Stimulated activated CD8-positive, alpha-beta memory T cell treated with anti-CD3 and anti-CD28 coated beads, Interleukin-15, amount 100 ng/mL, for 4 hours (primary cell): ENCODE measurements around the gene ID3.

ENCODE experiments used
- DNase-seq, 2 donors: peaks; one replicate each; pipeline ENCODE4 v3.0.0-alpha.2; 2020; ENCODE audit warnings: low read depth in 2 of 2

Gene ID3

DNA sequence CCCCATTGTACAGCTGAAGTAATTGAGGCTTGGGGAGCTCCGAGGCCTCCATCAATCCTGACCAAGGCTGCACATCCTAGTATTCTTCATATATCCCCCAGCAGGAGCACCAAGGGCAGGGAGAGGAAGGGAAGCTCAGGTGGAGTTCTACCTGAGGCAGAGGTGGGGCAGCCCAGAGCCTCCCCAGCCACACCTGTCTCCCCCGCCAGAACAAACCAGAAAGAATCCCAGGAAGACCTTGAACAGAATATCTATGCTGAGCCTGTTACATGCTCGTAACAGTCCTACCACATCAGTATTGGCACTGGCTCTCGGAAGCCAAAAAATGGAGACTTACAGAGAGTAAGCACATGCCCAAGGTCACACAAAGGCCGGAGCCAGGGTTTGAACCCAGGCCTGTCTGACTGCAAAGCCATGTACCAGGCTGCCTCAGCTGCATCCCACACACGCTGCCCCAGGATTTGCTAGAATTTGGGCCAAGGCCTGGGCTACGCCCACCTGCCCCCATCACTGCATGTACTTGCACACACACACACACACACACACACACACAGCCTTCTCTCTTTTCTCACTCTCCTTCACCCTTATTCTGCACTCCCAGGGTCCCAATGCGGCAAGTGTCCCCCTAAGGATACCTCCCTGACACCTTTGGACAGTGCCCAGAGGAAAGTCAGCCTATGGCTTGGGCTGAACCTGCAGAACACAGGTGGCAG, 32.8 kb downstream of the ID3 start:
- DNase-seq: no peak

- no peak for DNase-seq
Observed at GRCh38 chr1:23525558-23526250, 33.6 kb downstream of the ID3 start.

DNA sequence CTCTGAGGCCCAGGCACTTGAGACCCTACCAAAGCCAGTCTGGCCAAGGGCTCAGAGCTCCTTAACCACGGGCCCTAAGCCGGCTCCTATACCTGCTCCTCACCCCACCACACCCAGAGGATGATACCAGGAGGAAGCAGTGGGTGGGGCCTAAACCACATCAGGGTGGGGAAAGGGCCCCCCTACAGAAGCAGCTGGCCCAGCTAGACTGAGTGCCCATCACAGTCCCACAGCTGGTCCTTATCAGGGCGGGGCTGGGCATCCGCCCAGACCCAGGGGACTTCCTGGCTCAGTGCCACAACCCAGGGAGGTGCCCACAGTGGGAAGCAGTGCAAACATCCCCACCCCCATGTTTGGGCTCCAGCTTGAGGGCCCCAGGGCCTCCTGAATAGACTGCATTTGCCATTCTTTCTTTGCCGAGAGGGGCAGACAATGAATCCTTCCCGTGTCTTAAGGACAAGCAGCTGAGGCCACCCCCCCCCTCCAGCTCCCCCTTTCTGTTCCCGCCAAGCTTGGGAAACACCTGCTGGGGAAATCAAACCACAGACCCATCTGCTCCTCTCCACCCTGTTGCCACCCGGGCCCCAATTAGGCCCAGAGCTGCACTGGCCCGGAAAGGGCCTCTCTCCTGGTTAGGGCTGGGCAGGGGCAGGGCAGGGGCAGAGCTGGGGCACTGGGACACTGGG, 34.4 kb downstream of the ID3 start:
- DNase-seq: no peak

- DNase-seq: no peak
Observed at GRCh38 chr1:23524163-23524562, 35.1 kb downstream of the ID3 start.

DNA sequence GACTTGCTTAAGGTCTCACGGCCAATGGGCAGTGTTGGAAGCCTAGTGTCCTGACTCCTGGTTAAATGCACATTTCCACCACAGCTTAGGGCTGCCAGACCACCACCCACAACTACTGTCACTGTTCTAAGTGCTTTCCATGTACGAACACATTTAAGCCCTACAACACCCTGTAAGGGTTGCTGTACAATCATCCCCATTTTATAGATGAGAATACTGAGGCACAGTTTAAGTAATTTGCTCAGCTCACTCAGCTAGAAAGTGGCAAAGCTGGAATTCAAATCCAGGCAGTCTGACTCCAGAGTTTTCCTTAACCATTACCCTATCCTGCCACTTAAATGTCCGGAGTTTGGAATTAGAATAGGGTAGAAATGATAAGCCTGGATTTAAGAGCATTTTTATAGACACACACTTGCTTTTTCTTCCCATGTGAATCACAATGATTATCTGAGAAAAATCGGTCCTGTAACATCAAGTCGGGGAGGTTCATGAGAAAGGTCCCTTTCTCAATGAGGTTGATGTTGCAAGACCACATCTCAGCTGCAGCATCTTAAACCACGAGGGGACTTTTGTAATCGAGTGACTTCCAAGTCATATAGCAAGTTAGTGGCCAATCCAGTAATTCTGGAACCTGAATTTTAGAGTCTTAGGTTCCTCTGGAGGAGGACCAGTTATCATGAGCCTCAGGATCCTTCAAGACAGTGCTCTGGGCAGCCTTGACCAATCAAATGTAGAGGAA, 36.9 kb downstream of the ID3 start:
- DNase-seq: no peak

DNA sequence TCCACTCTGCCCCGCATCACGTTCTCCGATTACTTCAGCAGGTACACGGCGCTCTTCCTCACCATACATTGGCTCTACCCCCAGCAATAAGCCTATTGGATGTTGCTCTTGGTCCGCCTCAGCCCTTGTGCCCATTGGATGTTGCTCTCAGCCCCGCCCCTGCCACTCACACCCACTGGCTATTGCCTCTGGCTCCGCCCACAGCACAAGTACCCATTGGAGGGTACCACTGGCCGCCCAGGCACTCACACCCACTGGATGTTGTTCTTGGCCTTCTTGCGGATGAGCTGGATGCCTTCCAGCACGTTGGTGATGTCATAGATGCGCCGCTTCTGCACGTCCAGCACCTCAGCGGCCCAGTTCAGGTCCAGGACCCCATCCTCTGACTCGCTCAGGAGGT, 37.7 kb downstream of the ID3 start:
- DNase-seq: no peak

DNA sequence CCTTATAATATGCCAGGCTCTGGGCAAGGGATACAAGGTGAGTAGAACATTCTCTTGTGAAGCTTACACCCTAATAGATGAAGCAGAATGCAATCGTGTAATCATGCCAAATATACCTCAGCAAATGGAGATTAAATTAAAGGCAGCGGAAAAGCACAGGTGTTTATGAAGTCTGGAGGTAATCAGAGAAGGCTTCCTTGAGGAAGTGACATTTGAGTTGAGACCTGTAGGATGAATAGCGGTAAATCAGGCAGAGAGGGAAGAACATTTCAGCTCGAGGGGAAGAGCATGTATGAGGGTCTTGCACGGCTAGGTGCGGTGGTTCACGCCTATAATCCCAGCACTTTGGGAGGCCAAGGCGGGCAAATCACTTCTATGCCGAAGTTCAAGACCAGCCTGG, 41.7 kb downstream of the ID3 start:
- no peak for DNase-seq

GRCh38 chr1:23515905-23516304, 43.4 kb downstream of the ID3 start:
- no peak for DNase-seq

GRCh38 chr1:23514111-23514679, 45.1 kb downstream of the ID3 start:
- DNase-seq: no peak

DNA sequence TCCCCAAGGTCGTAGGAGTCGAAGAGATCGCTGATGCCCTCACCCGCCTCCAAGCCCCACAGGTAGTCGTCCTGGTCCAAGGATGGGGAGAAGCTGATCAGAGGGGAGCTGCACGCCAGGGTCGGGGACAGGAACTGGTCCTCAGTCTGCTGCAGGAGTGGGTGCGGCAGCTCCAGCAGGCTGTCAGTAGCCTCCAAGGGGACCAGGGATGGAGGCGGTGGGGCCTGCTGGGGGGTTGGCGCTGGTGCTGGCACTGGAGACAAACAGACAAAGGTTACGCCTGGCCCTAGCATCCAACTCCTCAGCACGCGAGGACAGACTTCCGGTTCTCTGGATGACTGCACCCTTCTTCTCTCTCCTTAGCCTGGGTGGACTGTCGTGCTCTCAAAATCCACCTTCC, 49.4 kb downstream of the ID3 start:
- DNase-seq: no peak
